GM23338 (cell line): ENCODE measurements around the gene COBLL1. TPM values are rescaled to one million over a fixed set of nuclear protein-coding genes. Genes with fewer than 3 reads are reported as not detected.

Source experiments
- ATAC-seq: fragments of 200-7000 bp; cut with Tn5 transposase; 3 replicates; pipeline ENCODE4 v1.9.1; 2020
- DNase-seq: peaks from one replicate; pipeline ENCODE4 v3.0.0-alpha.2; 2015; ENCODE audit warnings: low spot score
- H2AFZ ChIP-seq: fragments of 200-600 bp; sonication (generic); 2 replicates; pipeline ENCODE4 v1.8.0; 2016; ENCODE audit warnings: antibody characterized with exemption, mild to moderate bottlenecking, moderate library complexity
- H3F3A ChIP-seq: fragments of 200-600 bp; sonication (generic); replicated peaks from 2 replicates; pipeline ENCODE4 v1.8.0; 2017; ENCODE audit warnings: antibody characterized with exemption, mixed run types, low read depth
- H3K27ac ChIP-seq: fragments of 200-600 bp; sonication (generic); 2 replicates; pipeline ENCODE4 v1.6.1; 2016; ENCODE audit warnings: low read depth
- H3K27me3 ChIP-seq: fragments of 200-600 bp; sonication (generic); 2 replicates; pipeline ENCODE4 v1.8.0; 2016; ENCODE audit warnings: mild to moderate bottlenecking, mixed run types, moderate library complexity; ENCODE audit not compliant: insufficient read depth
- H3K36me3 ChIP-seq: fragments of 200-600 bp; sonication (generic); 2 replicates; pipeline ENCODE4 v1.8.0; 2016; ENCODE audit warnings: mild to moderate bottlenecking; ENCODE audit not compliant: insufficient read depth
- H3K4me1 ChIP-seq: fragments of 200-600 bp; sonication (generic); 2 replicates; pipeline ENCODE4 v1.8.0; 2016; ENCODE audit warnings: mild to moderate bottlenecking, moderate library complexity; ENCODE audit not compliant: insufficient read depth
- H3K4me2 ChIP-seq: fragments of 200-600 bp; sonication (generic); 2 replicates; pipeline ENCODE4 v1.7.1; 2017; ENCODE audit warnings: mixed run types
- H3K4me3 ChIP-seq: fragments of 200-600 bp; sonication (generic); 2 replicates; pipeline ENCODE4 v1.6.1; 2016; ENCODE audit warnings: mixed run types
- H3K79me2 ChIP-seq: fragments of 200-600 bp; sonication (generic); replicated peaks from 2 replicates; pipeline ENCODE4 v1.8.0; 2017; ENCODE audit warnings: mild to moderate bottlenecking; ENCODE audit not compliant: insufficient read depth
- H3K9me2 ChIP-seq: fragments of 200-600 bp; sonication (generic); 2 replicates; pipeline ENCODE4 v1.8.0; 2017; ENCODE audit not compliant: insufficient read depth
- H4K20me1 ChIP-seq: fragments of 200-600 bp; sonication (generic); replicated peaks from 2 replicates; pipeline ENCODE4 v1.8.0; 2017; ENCODE audit warnings: mild to moderate bottlenecking; ENCODE audit not compliant: insufficient read depth
- H3K27ac Mint-ChIP-seq: 2 replicates; pipeline ENCODE4 v1.8.0; 2020; ENCODE audit warnings: inconsistent platforms, mild to moderate bottlenecking, moderate library complexity, mixed read lengths
- H3K27me3 Mint-ChIP-seq: 3 replicates; pipeline ENCODE4 v1.8.0; 2022; ENCODE audit warnings: low read depth, mild to moderate bottlenecking, moderate library complexity, mixed read lengths, inconsistent platforms; ENCODE audit not compliant: insufficient read depth, poor library complexity
- H3K36me3 Mint-ChIP-seq: 3 replicates; pipeline ENCODE4 v1.8.0; 2021; ENCODE audit warnings: low read depth, mild to moderate bottlenecking, inconsistent platforms, moderate library complexity, mixed read lengths
- H3K4me1 Mint-ChIP-seq: 3 replicates; pipeline ENCODE4 v1.8.0; 2020; ENCODE audit warnings: mild to moderate bottlenecking, inconsistent platforms, mixed read lengths
- H3K4me3 Mint-ChIP-seq: 3 replicates; pipeline ENCODE4 v1.8.0; 2021; ENCODE audit warnings: moderate library complexity, mild to moderate bottlenecking, inconsistent platforms, mixed read lengths
- H3K9me3 Mint-ChIP-seq: 3 replicates; pipeline ENCODE4 v1.8.0; 2020; ENCODE audit warnings: moderate library complexity, mild to moderate bottlenecking, inconsistent platforms, mixed read lengths
- CTCF ChIP-seq, 2 experiments: fragments of 200-600 bp in 1 of 2; sonication (generic) in 1 of 2; conservative IDR thresholded peaks; 2 replicates each; pipeline versions ENCODE4 v1.5.1 to v1.6.1; 2016 to 2017; ENCODE audit warnings: antibody characterized with exemption in 2 of 2, low read depth in 2 of 2, mild to moderate bottlenecking in 2 of 2, moderate library complexity in 1 of 2
- ETS1 ChIP-seq: IDR thresholded peaks from 2 replicates; pipeline ENCODE4 v1.6.1; 2016; ENCODE audit warnings: antibody characterized with exemption
- EZH2 ChIP-seq: fragments of 200-600 bp; sonication (generic); IDR thresholded peaks from one replicate; pipeline ENCODE4 v1.8.0; 2017; ENCODE audit warnings: antibody characterized with exemption, mild to moderate bottlenecking, low read depth; ENCODE audit not compliant: unreplicated experiment
- EZH2phosphoT487 ChIP-seq: fragments of 200-600 bp; sonication (generic); IDR thresholded peaks from one replicate; pipeline ENCODE4 v1.8.1; 2018; ENCODE audit warnings: antibody characterized with exemption; ENCODE audit not compliant: unreplicated experiment
- STAT1 ChIP-seq: IDR thresholded peaks from one replicate; pipeline ENCODE4 v1.6.1; 2016; ENCODE audit warnings: antibody characterized with exemption; ENCODE audit not compliant: unreplicated experiment
- ZNF114 ChIP-seq: fragments of 250-450 bp; sonication (Bioruptor Pico); IDR thresholded peaks from 2 replicates; pipeline ENCODE4 v1.5.0; 2020; ENCODE audit warnings: mild to moderate bottlenecking, moderate library complexity
- ZNF331 ChIP-seq: fragments of 250-450 bp; sonication (Bioruptor Pico); IDR thresholded peaks from 2 replicates; pipeline ENCODE4 v1.5.0; 2020; ENCODE audit warnings: low read depth, mild to moderate bottlenecking, moderate library complexity
- ZNF462 ChIP-seq: fragments of 250-450 bp; sonication (Bioruptor Pico); IDR thresholded peaks from 2 replicates; pipeline ENCODE4 v1.5.0; 2020; ENCODE audit warnings: mild to moderate bottlenecking, moderate library complexity
- polyA plus RNA-seq: library from polyadenylated mRNA; unstranded; fragments of >200 nt; fragmentation: Nextera tagmentation; extraction: Ambion mirVana; gene quantifications from 2 replicates; pipeline ENCODE4 v1.2.1, GENCODE V29; 2016
- total RNA-seq: library from RNA; depleted of rRNA; stranded (reverse); fragments of >200 nt; shearing (Covaris generic); gene quantifications from 2 replicates; pipeline ENCODE4 v1.2.3, GENCODE V29; 2014

COBLL1 gene
- total and polyA plus RNA-seq, 2 experiments from 2014 or later, result 2.9 to 7.4 TPM

- no peak for TF ChIP-seq ZNF462 (CRISPR knock-in tag)
Observed at GRCh38 chr2:164869420-164869772, 27.8 kb upstream of the COBLL1 start (continued).

GRCh38 chr2:164868563-164869419, 27.2 kb upstream of the COBLL1 start:
- Histone ChIP-seq H3F3A (no peaks in the 10 kb centered on the region), H3K4me3 (no peak overlapping the region), H3K4me1 (no peaks in the 10 kb centered on the region), H3K4me2 (no peak overlapping the region), H3K79me2 (no peaks in the 10 kb centered on the region), H3K9me2 (no peaks in the 10 kb centered on the region), H3K27ac (no peak overlapping the region), H3K36me3 (no peaks in the 10 kb centered on the region), H4K20me1 (no peaks in the 10 kb centered on the region), H2AFZ (0 out of 2 replicates have a peak overlapping the region, but pooled peaks have one; percentile 3), H3K27me3 (no peaks in the 10 kb centered on the region)
- DNase-seq, result no peak
- ATAC-seq, result no peak
- Mint-ChIP-seq H3K27ac (no peak overlapping the region), H3K27me3 (peaks cover 1% of the 10 kb centered on the region), H3K4me3 (no peak overlapping the region), H3K9me3 (no peaks in the 10 kb centered on the region), H3K36me3 (no peaks in the 10 kb centered on the region), H3K4me1 (no peaks in the 10 kb centered on the region)
- TF ChIP-seq STAT1, result no peak
- no peak for TF ChIP-seq ETS1
- TF ChIP-seq EZH2, result no peak
- no peak for TF ChIP-seq EZH2phosphoT487
- no peak for TF ChIP-seq ZNF114 (CRISPR knock-in tag)
- no peak for TF ChIP-seq CTCF (conservative IDR thresholded peaks at IDR 0.05; ENCODE audit: low read depth in 2 of 2)
- TF ChIP-seq ZNF331 (CRISPR knock-in tag), result no peak
